A673 (cell line): ENCODE measurements around the gene TMEM8B. TPM values are rescaled to one million over a fixed set of nuclear protein-coding genes. Genes with fewer than 3 reads are reported as not detected.
"Not testable (repeated sequence)": the region's sequence is repeated elsewhere in the genome, so short reads cannot be mapped to it uniquely, and the experiment has no call there.

Experiments
- BruUV-seq: library from RNA; stranded (reverse); fragments of 400-500 nt; replicated peaks from 2 replicates; lab custom pipeline; 2021; lab: Mats Ljungman, UMichigan
- CTCF ChIA-PET: fragments of 300-600 bp; sonication (Branson Sonifier 250); formaldehyde crosslinking; loops from one replicate; lab custom pipeline; 2022; ENCODE audit warnings: antibody characterized with exemption; lab: Charles Lee
- POLR2A ChIA-PET: fragments of 300-600 bp; sonication (Branson Sonifier 250); formaldehyde crosslinking; loops from one replicate; lab custom pipeline; 2022; ENCODE audit warnings: antibody characterized with exemption; ENCODE audit not compliant: low non-redundant PET; lab: Charles Lee
- DNase-seq: peaks from one replicate; pipeline ENCODE4 v3.0.0-alpha.2; 2015; ENCODE audit warnings: low spot score
- H3K27ac ChIP-seq: fragments of 200-600 bp; sonication (generic); 2 replicates; pipeline ENCODE4 v1.5.1; 2016; ENCODE audit warnings: mixed run types, low read depth, mild to moderate bottlenecking, mixed read lengths, antibody characterized with exemption, low read length; ENCODE audit not compliant: poor library complexity, severe bottlenecking
- H3K27me3 ChIP-seq: fragments of 200-600 bp; sonication (generic); replicated peaks from 2 replicates; pipeline ENCODE4 v1.6.1; 2017; ENCODE audit warnings: mixed run types, low read depth, mild to moderate bottlenecking, mixed read lengths, antibody characterized with exemption, low read length; ENCODE audit not compliant: insufficient read depth, poor library complexity
- H3K36me3 ChIP-seq: fragments of 200-600 bp; sonication (generic); 2 replicates; pipeline ENCODE4 v1.6.1; 2016; ENCODE audit warnings: mixed run types, mild to moderate bottlenecking, mixed read lengths, antibody characterized with exemption, low read length; ENCODE audit not compliant: insufficient read depth, poor library complexity, severe bottlenecking
- H3K4me1 ChIP-seq: fragments of 200-600 bp; sonication (generic); 2 replicates; pipeline ENCODE4 v1.6.1; 2017; ENCODE audit warnings: mixed run types, mild to moderate bottlenecking, mixed read lengths, antibody characterized with exemption, low read length; ENCODE audit not compliant: insufficient read depth, poor library complexity, severe bottlenecking
- H3K4me3 ChIP-seq: fragments of 200-600 bp; sonication (generic); 2 replicates; pipeline ENCODE4 v1.5.1; 2016; ENCODE audit warnings: low read depth, mixed run types, mild to moderate bottlenecking, mixed read lengths, low read length; ENCODE audit not compliant: poor library complexity, severe bottlenecking
- H3K9me3 ChIP-seq: fragments of 200-600 bp; sonication (generic); 2 replicates; pipeline ENCODE4 v1.6.1; 2016; ENCODE audit warnings: mixed run types, low read depth, mild to moderate bottlenecking, mixed read lengths, antibody characterized with exemption, low read length; ENCODE audit not compliant: poor library complexity, severe bottlenecking
- EZH2 ChIP-seq: fragments of 200-600 bp; sonication (generic); IDR thresholded peaks from 2 replicates; pipeline ENCODE4 v1.6.1; 2017; ENCODE audit warnings: borderline replicate concordance, low read depth, mild to moderate bottlenecking, mixed read lengths, antibody characterized with exemption, low read length; ENCODE audit not compliant: poor library complexity, severe bottlenecking
- intact Hi-C: fragments of 100-400 bp; cut with micrococcal nuclease; formaldehyde crosslinking; loops from one replicate; pipeline ENCODE4 v1.10.0; 2022; ENCODE audit not compliant: unreplicated experiment
- total RNA-seq: library from RNA; stranded (reverse); gene quantifications from 2 replicates; pipeline ENCODE4 v1.2.3, GENCODE V29; 2021
- TF ChIP-seq, protein P1 (sequence below): fragments of 300-800, 200-600 bp; sonication (generic); conservative IDR thresholded peaks from 2 replicates; pipeline ENCODE4 v1.5.1; 2017; ENCODE audit warnings: low read depth, mild to moderate bottlenecking, antibody characterized with exemption, low read length, moderate library complexity, mixed read lengths

The TMEM8B gene
- total RNA-seq, 1 experiment from 2014 or later = 6.9 TPM

DNA sequence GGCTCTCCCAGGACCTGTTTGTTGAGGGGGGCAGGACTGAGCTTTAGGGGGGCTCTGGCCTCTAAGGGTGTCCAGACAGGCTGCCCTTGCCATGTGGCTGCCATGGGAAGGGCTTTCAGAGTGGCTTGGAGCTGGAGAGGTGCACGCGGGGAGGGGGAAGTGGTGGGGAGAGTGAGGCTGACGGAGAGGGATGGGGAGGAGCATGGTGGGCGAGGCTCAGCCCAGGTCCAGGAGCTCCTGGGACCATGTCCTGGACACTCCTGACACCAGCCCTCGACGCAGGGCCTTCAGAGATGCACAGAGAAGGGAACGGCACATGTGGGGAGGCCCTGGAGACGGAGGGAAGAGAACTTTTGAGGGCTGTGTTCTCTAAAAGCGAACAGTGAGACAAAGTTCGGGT lies 82.7 kb downstream of the TMEM8B start:
- Histone ChIP-seq H3K36me3 (no peaks in the 10 kb centered on the region), H3K9me3 (no peaks in the 10 kb centered on the region), H3K4me3 (no peak overlapping the region), H3K27ac (no peak overlapping the region), H3K27me3 (no peaks in the 10 kb centered on the region), H3K4me1 (peaks cover 30% of the 10 kb centered on the region)
- intact Hi-C loops = no loop called here
- CTCF ChIA-PET = no interaction called here
- DNase-seq = no peak
- BruUV-seq = no TSS peak
- TF ChIP-seq, protein P1, sequence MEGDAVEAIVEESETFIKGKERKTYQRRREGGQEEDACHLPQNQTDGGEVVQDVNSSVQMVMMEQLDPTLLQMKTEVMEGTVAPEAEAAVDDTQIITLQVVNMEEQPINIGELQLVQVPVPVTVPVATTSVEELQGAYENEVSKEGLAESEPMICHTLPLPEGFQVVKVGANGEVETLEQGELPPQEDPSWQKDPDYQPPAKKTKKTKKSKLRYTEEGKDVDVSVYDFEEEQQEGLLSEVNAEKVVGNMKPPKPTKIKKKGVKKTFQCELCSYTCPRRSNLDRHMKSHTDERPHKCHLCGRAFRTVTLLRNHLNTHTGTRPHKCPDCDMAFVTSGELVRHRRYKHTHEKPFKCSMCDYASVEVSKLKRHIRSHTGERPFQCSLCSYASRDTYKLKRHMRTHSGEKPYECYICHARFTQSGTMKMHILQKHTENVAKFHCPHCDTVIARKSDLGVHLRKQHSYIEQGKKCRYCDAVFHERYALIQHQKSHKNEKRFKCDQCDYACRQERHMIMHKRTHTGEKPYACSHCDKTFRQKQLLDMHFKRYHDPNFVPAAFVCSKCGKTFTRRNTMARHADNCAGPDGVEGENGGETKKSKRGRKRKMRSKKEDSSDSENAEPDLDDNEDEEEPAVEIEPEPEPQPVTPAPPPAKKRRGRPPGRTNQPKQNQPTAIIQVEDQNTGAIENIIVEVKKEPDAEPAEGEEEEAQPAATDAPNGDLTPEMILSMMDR = no peak
- no peak for TF ChIP-seq EZH2
- POLR2A ChIA-PET = no interaction called here

DNA sequence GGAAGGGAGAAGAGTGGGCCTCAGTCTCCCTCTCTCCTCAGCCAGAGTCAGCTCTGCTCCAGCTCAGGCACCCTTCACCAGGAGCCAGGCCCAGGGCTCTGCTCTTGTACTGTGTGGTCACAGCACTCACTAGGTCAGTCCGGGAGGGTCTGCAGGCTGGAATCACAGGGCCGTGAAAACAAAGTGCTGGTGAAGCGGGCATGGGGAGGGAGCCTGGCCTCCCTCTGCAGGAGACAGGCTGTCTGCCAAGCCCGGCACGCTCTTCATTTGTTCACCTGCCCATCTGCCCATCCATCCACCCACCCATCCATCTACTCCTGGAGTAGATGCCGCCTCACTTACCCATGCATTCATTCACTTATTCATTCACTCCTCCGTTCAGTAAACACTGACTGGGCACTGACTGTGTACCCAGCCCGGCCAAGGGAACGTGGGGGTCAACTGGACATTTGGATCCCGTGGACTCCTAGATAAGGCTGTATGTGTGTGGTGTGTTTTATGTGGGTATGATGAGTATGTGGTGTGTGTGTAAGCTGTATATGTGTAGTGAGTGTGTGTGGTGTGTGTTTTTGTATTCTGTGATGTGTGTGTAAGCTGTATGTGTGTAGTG lies 83.9 kb downstream of the TMEM8B start:
- H3K27me3 ChIP-seq = no peaks in the 10 kb centered on the region
- CTCF ChIA-PET = no interaction called here
- no TSS peak for BruUV-seq
- TF ChIP-seq EZH2 = no peak
- TF ChIP-seq, protein P1 = no peak
- no peaks in the 10 kb centered on the region for H3K36me3 ChIP-seq
- no peak overlapping the region for H3K4me3 ChIP-seq
- intact Hi-C loops = no loop called here
- no peaks in the 10 kb centered on the region for H3K9me3 ChIP-seq
- DNase-seq = no peak
- H3K4me1 ChIP-seq = peaks cover 18% of the 10 kb centered on the region
- POLR2A ChIA-PET = no interaction called here
- no peak overlapping the region for H3K27ac ChIP-seq

DNA sequence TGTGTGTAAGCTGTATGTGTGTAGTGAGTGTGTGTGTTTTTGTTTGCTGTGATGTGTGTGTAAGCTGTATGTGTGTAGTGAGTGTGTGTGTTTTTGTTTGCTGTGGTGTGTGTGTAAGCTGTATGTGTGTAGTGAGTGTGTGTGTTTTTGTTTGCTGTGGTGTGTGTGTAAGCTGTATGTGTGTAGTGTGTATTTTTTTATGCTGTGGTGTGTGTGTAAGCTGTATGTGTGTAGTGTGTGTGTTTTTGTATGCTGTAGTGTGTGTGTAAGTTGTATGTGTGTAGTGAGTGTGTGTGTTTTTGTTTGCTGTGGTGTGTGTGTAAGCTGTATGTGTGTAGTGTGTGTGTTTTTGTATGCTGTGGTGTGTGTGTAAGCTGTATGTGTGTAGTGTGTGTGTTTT lies 84.4 kb downstream of the TMEM8B start:
- H3K9me3 ChIP-seq, H3K36me3 ChIP-seq, H3K27ac ChIP-seq, intact Hi-C loops, BruUV-seq, DNase-seq, H3K4me3 ChIP-seq, POLR2A ChIA-PET, H3K27me3 ChIP-seq, CTCF ChIA-PET: not testable (repeated sequence)
- H3K4me1 ChIP-seq = peaks cover 12% of the 10 kb centered on the region

DNA sequence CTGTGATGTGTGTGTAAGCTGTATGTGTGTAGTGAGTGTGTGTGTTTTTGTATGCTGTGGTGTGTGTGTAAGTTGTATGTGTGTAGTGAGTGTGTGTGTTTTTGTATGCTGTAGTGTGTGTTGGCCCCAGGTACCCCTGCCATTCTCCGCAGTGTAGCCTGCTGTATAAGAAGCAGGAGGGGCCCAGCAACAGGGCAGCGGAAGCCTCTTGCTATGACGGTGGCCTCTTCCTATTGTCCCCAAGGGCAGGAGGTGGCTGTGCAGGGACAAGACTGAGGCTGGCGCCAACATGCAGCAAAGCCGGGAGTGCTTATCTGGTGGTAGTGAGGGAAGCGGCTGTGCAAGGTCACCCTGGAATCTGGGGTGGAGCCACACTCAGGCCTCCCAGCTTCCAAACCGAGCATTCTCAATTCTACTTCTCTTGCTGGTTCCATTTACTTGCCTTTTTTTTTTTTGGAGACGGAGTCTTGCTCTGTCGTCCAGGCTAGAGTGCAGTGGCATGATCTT lies 85.3 kb downstream of the TMEM8B start:
- no peak overlapping the region for H3K4me3 ChIP-seq
- CTCF ChIA-PET = no interaction called here
- BruUV-seq = no TSS peak
- POLR2A ChIA-PET = interaction anchor here (0.6 kb wide), 1 partner anchor 18 kb away, joined by 3 read pairs; no protein-coding TSS in a partner anchor
- intact Hi-C loops = no loop called here
- no peaks in the 10 kb centered on the region for H3K9me3 ChIP-seq
- no peak overlapping the region for H3K27ac ChIP-seq
- DNase-seq = peak; percentile 26
- H3K36me3 ChIP-seq = no peaks in the 10 kb centered on the region
- no peaks in the 10 kb centered on the region for H3K27me3 ChIP-seq
- no peak for TF ChIP-seq EZH2
- TF ChIP-seq, protein P1 = no peak
- H3K4me1 ChIP-seq = peaks cover 4% of the 10 kb centered on the region
